GM06990 (cell line): Measurements from ENCODE around the gene BHMT2.

Source experiments
- DNase-seq: peaks from one replicate; pipeline ENCODE4 v3.0.0-alpha.2; 2011; ENCODE audit not compliant: insufficient read length; ENCODE audit errors: extremely low read depth
- H3K27me3 ChIP-seq: replicated peaks from 2 replicates; pipeline ENCODE4 v1.6.0; 2011; ENCODE audit warnings: low read length; ENCODE audit not compliant: control insufficient read depth, insufficient read depth
- H3K36me3 ChIP-seq: 2 replicates; pipeline ENCODE4 v1.5.1; 2011; ENCODE audit warnings: low read length; ENCODE audit not compliant: control insufficient read depth, insufficient read depth
- H3K4me3 ChIP-seq: replicated peaks from 2 replicates; pipeline ENCODE4 v1.5.1; 2011; ENCODE audit warnings: low read depth, mild to moderate bottlenecking, control low read depth, low read length
- CTCF ChIP-seq: IDR thresholded peaks from 2 replicates; pipeline ENCODE4 v1.5.1; 2011; ENCODE audit warnings: low read length, control low read depth, mild to moderate bottlenecking, inconsistent platforms; ENCODE audit not compliant: insufficient read depth, poor library complexity, severe bottlenecking

BHMT2 gene

DNA sequence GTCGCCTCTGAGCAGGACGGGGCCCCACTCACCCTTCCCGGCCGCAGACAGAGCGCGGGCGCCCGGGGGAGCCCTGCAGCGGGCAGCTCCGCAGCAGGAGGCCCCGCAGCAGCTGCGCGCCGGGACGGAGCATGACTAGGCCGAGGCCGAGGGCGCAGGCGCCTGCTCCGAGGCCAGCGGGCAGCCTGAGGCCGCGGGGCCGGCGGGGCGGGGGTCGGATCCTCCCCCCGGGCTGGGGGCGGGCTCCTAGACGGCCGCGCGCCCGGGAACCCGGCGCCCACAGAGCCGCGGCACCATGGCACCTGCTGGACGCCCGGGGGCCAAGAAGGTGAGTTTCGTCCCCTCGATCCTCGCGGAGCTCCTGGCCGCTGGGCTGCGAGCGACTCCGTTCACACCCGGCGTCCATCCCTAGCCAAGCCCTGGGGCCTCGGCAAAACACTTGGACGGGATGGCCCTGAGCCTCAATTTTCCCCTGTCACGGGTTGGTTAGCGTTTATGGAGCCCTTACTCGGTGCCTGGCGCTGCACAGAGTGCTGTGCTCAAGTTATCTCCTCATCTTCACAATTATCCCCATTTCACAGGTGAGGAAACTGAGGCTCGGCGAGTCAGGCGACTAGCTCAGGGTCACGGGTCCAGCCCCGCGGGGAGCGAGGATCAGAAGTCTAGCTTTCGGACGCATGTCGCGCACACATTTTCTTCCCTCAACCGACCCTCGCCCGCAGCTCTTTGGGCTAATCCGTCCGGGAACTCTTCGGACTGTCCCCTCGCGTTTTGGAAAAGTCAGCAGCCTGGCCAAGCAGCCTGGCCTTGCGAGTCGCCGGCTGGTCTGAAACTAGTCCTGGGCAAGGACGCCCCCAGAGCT is at the start of gene BHMT2, which contains the start of gene DMGDH:
Gene BHMT2, plus strand, starts transcription at position 280 of the 862 bp plus-strand sequence. Its CDS starts 16 bp downstream, at position 296.
Gene DMGDH, minus strand, starts transcription at position 187 of the 862 bp plus-strand sequence. Its CDS starts 54 bp downstream, at position 133.
- DNase-seq = no peak
- TF ChIP-seq CTCF = no peak
- no peaks in the 10 kb centered on the region for H3K27me3 ChIP-seq
- H3K36me3 ChIP-seq = no peaks in the 10 kb centered on the region
- no peak within 1 kb of the TSS for H3K4me3 ChIP-seq

DNA sequence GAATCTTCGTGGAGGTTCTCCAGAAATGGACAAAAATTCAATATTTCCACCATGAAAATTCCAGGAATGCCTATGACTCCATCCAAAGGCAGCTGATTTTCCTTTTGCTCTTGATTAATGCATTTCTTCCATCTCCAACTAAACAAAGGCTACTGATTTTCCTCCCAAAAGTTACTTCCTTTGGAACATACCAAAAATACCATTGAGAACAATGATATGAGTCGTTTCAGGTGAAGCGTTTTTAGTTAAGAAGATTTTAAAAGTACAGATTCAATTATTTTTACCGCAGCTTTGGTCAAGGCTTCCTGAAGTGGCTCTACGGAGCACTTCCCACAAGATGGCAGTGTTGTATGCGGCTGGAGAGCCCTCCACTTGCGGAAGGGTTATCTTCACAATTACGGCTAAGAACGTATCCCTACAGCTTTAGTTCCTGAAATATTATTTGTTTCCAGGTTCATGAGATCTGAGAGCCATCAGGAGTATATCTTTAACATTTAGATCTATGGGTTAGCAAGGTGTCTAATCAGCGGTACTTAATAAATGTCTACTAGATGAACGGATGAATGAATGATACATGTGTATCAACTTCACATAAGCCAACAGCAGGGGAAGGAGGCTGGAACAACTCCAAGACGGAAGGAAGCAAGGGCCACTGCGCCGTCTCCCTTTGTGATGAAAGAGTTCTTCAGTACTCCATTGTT is 48.6 kb upstream of the BHMT2 start:
- Histone ChIP-seq H3K4me3 (no peak overlapping the region), H3K36me3 (no peaks in the 10 kb centered on the region), H3K27me3 (no peaks in the 10 kb centered on the region; the same call in 1 of the 2 replicates)
- TF ChIP-seq CTCF = peak; percentile 81
- DNase-seq = peak; percentile 0

GRCh38 chr5:79021753-79022152 is 47.8 kb upstream of the BHMT2 start:
- DNase-seq = no peak
- H3K36me3 ChIP-seq = no peaks in the 10 kb centered on the region

GRCh38 chr5:79022771-79023170 is 46.8 kb upstream of the BHMT2 start:
- no peaks in the 10 kb centered on the region for H3K36me3 ChIP-seq
- no peak overlapping the region for H3K4me3 ChIP-seq
- no peak for TF ChIP-seq CTCF
- H3K27me3 ChIP-seq = no peaks in the 10 kb centered on the region; the same call in 1 of the 2 replicates
- DNase-seq = no peak

More at GRCh38 chr5:79021753-79022152, 47.8 kb upstream of the BHMT2 start:
- H3K4me3 ChIP-seq = no peak overlapping the region
- no peak for TF ChIP-seq CTCF
- no peaks in the 10 kb centered on the region; the same call in 1 of the 2 replicates for H3K27me3 ChIP-seq

- no peak overlapping the region for H3K4me3 ChIP-seq
- TF ChIP-seq CTCF = no peak
- DNase-seq = no peak
- H3K36me3 ChIP-seq = no peaks in the 10 kb centered on the region
- no peaks in the 10 kb centered on the region; the same call in 1 of the 2 replicates for H3K27me3 ChIP-seq
These were observed 46.2 kb upstream of the BHMT2 start for GRCh38 chr5:79023348-79023747.
